GM20000 (cell line): ENCODE measurements around the gene DMRT2.

Experiments used
- DNase-seq: peaks from one replicate; pipeline ENCODE4 v3.0.0; 2012; ENCODE audit warnings: low spot score
- CTCF ChIP-seq: IDR thresholded peaks from 2 replicates; pipeline ENCODE4 v1.5.1; 2012; ENCODE audit warnings: mild to moderate bottlenecking, control low read depth; ENCODE audit errors: extremely low read depth, missing control alignments

Gene DMRT2

DNA sequence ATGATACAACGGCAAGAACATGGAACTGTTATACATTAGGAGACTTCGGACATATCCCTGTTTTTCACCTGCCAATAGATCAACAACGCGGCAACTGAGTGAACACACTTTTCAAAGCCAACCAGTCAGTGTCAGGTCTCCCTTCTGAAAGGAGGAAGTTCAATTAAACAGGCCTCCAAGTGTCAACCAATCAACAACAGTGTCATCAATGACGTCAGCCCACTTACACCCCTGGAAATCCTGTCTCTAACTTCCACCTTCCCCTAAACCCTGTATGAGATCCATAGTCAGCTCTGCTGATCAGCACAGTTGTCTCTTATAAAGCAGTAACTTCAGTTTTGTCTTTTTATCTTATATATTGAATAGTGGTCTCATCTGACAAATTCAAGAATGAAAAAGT lies 37.1 kb upstream of the DMRT2 start:
- TF ChIP-seq CTCF: no peak
- DNase-seq: no peak

DNA sequence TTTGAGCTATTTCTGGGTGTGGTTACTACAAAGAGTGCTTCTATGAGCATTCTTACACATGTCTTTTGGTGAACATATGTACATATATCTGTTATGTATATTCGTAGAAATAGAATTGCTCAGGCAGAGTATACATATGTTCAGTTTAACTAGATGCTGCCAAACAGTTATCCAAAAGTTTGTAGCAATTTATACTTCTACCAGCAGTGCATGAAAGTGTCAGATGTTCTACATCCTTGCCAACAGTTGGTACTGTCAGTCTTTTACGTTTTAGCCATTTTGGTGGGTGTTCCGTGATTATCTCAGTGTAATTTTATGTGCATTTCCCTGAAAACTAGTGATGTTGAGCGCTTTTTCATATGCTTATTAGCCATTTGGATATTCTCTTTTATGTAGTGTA lies 35.9 kb upstream of the DMRT2 start:
- no peak for DNase-seq
- TF ChIP-seq CTCF: no peak

DNA sequence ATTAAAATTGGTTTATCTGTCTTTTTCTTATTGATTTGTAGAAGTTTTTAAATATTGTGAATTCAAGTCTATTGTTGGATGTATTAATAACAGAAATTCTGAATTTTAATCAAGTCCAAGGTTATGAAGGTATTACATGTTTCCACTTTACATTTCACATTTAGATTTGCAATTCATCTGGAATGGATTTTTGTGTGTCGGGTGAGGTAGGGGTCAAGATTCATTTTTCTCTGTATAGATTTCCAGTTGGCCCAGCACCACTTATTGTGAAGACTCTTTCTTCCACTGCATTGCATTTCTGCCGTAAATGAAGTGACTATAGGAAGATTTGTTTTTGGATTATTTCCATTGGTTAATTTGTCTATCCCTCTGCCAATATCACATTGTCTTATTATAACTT lies 35.5 kb upstream of the DMRT2 start:
- no peak for DNase-seq
- TF ChIP-seq CTCF: no peak

- no peak for TF ChIP-seq CTCF
- DNase-seq: no peak
Measured at GRCh38 chr9:1018121-1018520, 32.0 kb upstream of the DMRT2 start.

GRCh38 chr9:1024112-1024511 lies 26.0 kb upstream of the DMRT2 start:
- DNase-seq: no peak
- no peak for TF ChIP-seq CTCF

DNA sequence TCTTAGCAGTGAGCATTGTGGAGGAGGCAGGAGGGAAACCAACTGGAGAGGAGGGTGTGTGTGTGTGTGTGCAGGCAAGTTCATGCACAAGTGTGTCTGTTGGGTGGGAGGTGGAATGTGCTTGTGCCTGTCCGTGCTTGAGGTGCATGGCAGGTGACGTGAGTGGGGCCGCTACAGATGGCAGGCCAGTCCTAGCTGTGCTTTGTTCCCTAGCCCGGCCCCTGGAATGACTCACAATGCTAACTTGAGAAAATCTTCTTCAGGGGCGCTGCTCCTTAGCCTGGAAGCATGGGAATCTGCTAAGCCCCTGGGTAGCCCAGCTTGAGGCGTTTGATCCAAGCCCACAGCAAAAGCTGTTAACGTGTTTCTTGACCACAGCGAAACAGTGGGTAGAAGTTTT lies 25.0 kb upstream of the DMRT2 start:
- DNase-seq: no peak
- no peak for TF ChIP-seq CTCF

DNA sequence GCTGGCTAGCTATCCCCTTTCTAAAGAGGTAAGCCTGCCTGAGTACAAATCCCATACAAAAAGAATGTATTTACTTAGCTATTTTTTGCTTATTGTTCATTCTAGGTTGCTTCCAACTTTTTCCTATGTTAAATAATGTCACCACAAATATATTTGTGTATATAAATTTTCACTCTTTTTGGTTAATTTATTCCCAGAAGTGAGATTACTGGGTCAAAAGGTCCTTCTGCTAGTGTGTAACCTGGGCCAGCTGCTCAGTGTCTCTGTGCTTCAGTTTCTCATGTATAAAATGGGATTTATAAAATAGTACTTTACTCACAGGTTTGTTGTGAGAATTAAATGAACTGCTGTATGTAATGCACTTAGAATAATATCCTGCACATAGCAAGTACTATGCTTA lies 23.9 kb upstream of the DMRT2 start:
- no peak for DNase-seq
- TF ChIP-seq CTCF: no peak
